GM13976 (cell line): ENCODE measurements around the gene CDC7.

Experiments
- DNase-seq: peaks from one replicate; pipeline ENCODE4 v3.0.0; 2012; ENCODE audit warnings: low spot score
- in situ Hi-C: fragments of 300-500 bp; cut with MboI; formaldehyde crosslinking; loops from one replicate; pipeline ENCODE4 v1.12.0; 2022; ENCODE audit warnings: low sequenced_read_pairs, mixed read lengths, inconsistent platforms; ENCODE audit not compliant: unreplicated experiment
- TF ChIP-seq, protein P1 (sequence below): IDR thresholded peaks from 2 replicates; pipeline ENCODE4 v1.5.1; 2012; ENCODE audit warnings: borderline replicate concordance, mild to moderate bottlenecking; ENCODE audit not compliant: insufficient read depth; ENCODE audit errors: extremely low read depth, missing control alignments, control extremely low read depth

The CDC7 gene

GRCh38 chr1:91545506-91546300, 45.1 kb downstream of the CDC7 start:
- TF ChIP-seq, protein P1, sequence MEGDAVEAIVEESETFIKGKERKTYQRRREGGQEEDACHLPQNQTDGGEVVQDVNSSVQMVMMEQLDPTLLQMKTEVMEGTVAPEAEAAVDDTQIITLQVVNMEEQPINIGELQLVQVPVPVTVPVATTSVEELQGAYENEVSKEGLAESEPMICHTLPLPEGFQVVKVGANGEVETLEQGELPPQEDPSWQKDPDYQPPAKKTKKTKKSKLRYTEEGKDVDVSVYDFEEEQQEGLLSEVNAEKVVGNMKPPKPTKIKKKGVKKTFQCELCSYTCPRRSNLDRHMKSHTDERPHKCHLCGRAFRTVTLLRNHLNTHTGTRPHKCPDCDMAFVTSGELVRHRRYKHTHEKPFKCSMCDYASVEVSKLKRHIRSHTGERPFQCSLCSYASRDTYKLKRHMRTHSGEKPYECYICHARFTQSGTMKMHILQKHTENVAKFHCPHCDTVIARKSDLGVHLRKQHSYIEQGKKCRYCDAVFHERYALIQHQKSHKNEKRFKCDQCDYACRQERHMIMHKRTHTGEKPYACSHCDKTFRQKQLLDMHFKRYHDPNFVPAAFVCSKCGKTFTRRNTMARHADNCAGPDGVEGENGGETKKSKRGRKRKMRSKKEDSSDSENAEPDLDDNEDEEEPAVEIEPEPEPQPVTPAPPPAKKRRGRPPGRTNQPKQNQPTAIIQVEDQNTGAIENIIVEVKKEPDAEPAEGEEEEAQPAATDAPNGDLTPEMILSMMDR, result no peak
- DNase-seq, result no peak
- in situ Hi-C loops, result no loop called here

- TF ChIP-seq, protein P1, result no peak
- in situ Hi-C loops, result no loop called here
Observed at GRCh38 chr1:91546301-91546581, 45.6 kb downstream of the CDC7 start.

DNA sequence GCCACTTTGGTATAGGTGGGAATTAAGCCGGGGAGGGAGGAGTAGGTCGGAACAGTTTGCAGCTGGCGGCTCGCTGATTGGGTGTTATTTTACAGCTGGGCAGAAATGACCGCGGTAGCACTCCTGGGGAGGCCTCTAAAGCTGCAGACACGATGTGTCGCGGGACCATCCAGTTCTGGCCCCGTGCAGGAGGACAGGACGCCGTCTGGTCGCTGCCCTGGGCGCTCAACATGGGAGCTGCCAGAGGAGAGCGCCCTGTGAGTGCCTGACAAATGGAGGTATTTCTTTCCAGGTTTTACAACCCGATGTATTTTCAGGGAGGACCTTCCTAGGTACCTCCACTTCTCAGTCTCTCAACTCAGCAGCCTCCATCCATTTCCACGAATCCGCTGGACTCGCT, 46.2 kb downstream of the CDC7 start:
- DNase-seq, result no peak
- in situ Hi-C loops, result no loop called here
- TF ChIP-seq, protein P1, result no peak

More at GRCh38 chr1:91546301-91546581, 45.6 kb downstream of the CDC7 start:
- no peak for DNase-seq

GRCh38 chr1:91548376-91549040, 47.9 kb downstream of the CDC7 start:
- TF ChIP-seq, protein P1, result no peak
- in situ Hi-C loops, result no loop called here
- no peak for DNase-seq

GRCh38 chr1:91549041-91549735, 48.5 kb downstream of the CDC7 start:
- TF ChIP-seq, protein P1, result no peak
- no peak for DNase-seq
- in situ Hi-C loops, result no loop called here

GRCh38 chr1:91550961-91551360, 50.3 kb downstream of the CDC7 start:
- DNase-seq, result no peak
- in situ Hi-C loops, result no loop called here

More at GRCh38 chr1:91550961-91551360, 50.3 kb downstream of the CDC7 start:
- TF ChIP-seq, protein P1, result no peak
